CD14-positive monocyte (primary cell): Measurements from ENCODE around the gene FAXDC2. TPM values are rescaled to one million over a fixed set of nuclear protein-coding genes. Genes with fewer than 3 reads are reported as not detected.
A peak's percentile ranks its signal among the peaks of the same experiment; 100 is the strongest.

Source experiments
- DNase-seq, 3 donors: peaks; one replicate each; pipeline ENCODE4 v3.0.0-alpha.2; 2011 to 2022
- H2AFZ ChIP-seq: 2 replicates; pipeline ENCODE4 v1.6.0; 2012; ENCODE audit warnings: mild to moderate bottlenecking, low read depth, low read length, inconsistent platforms; ENCODE audit not compliant: insufficient read depth, poor library complexity, severe bottlenecking
- H3K27ac ChIP-seq, 2 donors: 1 replicate in 1 of 2; 2 replicates in 1 of 2; pipeline ENCODE4 v1.5.1; 2012 to 2013; ENCODE audit warnings: low read length in 2 of 2, control low read depth in 1 of 2, inconsistent platforms in 1 of 2, low read depth in 1 of 2, mild to moderate bottlenecking in 1 of 2
- H3K27me3 ChIP-seq, 2 donors: one replicate each; pipeline versions ENCODE4 v1.6.0 to v1.6.1; 2011 to 2013; ENCODE audit warnings: low read length in 2 of 2; ENCODE audit not compliant: control insufficient read depth in 2 of 2, insufficient read depth in 2 of 2
- H3K36me3 ChIP-seq, 2 donors: replicated peaks in 1 of 2; 1 replicate in 1 of 2; 2 replicates in 1 of 2; pipeline versions ENCODE4 v1.5.1 to v1.6.1; 2012 to 2013; ENCODE audit warnings: low read length in 2 of 2, control low read depth in 1 of 2, inconsistent platforms in 1 of 2, mild to moderate bottlenecking in 1 of 2; ENCODE audit not compliant: insufficient read depth in 2 of 2, control insufficient read depth in 1 of 2
- H3K4me1 ChIP-seq, 2 donors: 1 replicate in 1 of 2; 2 replicates in 1 of 2; pipeline versions ENCODE4 v1.5.1 to v1.6.1; 2012 to 2013; ENCODE audit warnings: low read length in 2 of 2, control low read depth in 1 of 2, inconsistent platforms in 1 of 2, mild to moderate bottlenecking in 1 of 2, moderate library complexity in 1 of 2; ENCODE audit not compliant: insufficient read depth in 2 of 2, control insufficient read depth in 1 of 2
- H3K4me2 ChIP-seq: replicated peaks from 2 replicates; pipeline ENCODE3; 2012; ENCODE audit warnings: low read length, moderate library complexity, mild to moderate bottlenecking; ENCODE audit not compliant: poor library complexity, severe bottlenecking; ENCODE audit errors: extremely low read depth
- H3K4me3 ChIP-seq, 3 experiments: fragments of 200-600 bp in 1 of 3; sonication (generic) in 1 of 3; replicated peaks in 1 of 3; 1 replicate in 2 of 3; 2 replicates in 1 of 3; pipeline ENCODE4 v1.5.1; 2011 to 2013; ENCODE audit warnings: low read length in 3 of 3, mild to moderate bottlenecking in 3 of 3, control low read depth in 2 of 3, low read depth in 2 of 3, inconsistent platforms in 1 of 3, moderate library complexity in 1 of 3
- H3K79me2 ChIP-seq: 2 replicates; pipeline ENCODE4 v1.6.0; 2012; ENCODE audit warnings: mild to moderate bottlenecking, control low read depth, inconsistent platforms, low read length, moderate library complexity; ENCODE audit not compliant: insufficient read depth
- H3K9ac ChIP-seq: 2 replicates; pipeline ENCODE4 v1.6.0; 2017; ENCODE audit warnings: low read length, mild to moderate bottlenecking; ENCODE audit not compliant: insufficient read depth, poor library complexity, severe bottlenecking
- H3K9me3 ChIP-seq, 2 donors: replicated peaks in 1 of 2; 1 replicate in 1 of 2; 2 replicates in 1 of 2; pipeline versions ENCODE4 v1.5.1 to v1.6.1; 2012 to 2013; ENCODE audit warnings: low read length in 2 of 2, control low read depth in 1 of 2; ENCODE audit not compliant: control insufficient read depth in 1 of 2, insufficient read depth in 1 of 2
- H4K20me1 ChIP-seq: 2 replicates; pipeline ENCODE4 v1.6.0; 2012; ENCODE audit warnings: mild to moderate bottlenecking, low read length, control low read depth, moderate library complexity; ENCODE audit not compliant: insufficient read depth
- H3K27ac Mint-ChIP-seq, 7 donors: one replicate each; pipeline ENCODE4 v1.8.0; 2020; ENCODE audit warnings: mild to moderate bottlenecking in 7 of 7, mixed read lengths in 7 of 7, moderate library complexity in 6 of 7, inconsistent platforms in 2 of 7
- H3K27me3 Mint-ChIP-seq, 3 donors: one replicate each; pipeline ENCODE4 v1.8.0; 2021 to 2022; ENCODE audit warnings: low read depth in 3 of 3, mild to moderate bottlenecking in 3 of 3, mixed read lengths in 3 of 3, moderate library complexity in 3 of 3, inconsistent platforms in 1 of 3
- H3K36me3 Mint-ChIP-seq, 2 donors: one replicate each; pipeline ENCODE4 v1.8.0; 2020; ENCODE audit warnings: mixed read lengths in 2 of 2, inconsistent platforms in 1 of 2, mild to moderate bottlenecking in 1 of 2
- H3K4me1 Mint-ChIP-seq: one replicate; pipeline ENCODE4 v1.8.0; 2020; ENCODE audit warnings: mild to moderate bottlenecking, mixed read lengths
- H3K4me3 Mint-ChIP-seq, 2 donors: one replicate each; pipeline ENCODE4 v1.8.0; 2020; ENCODE audit warnings: mild to moderate bottlenecking in 2 of 2, mixed read lengths in 2 of 2, moderate library complexity in 1 of 2
- H3K9me3 Mint-ChIP-seq, 7 donors: one replicate each; pipeline ENCODE4 v1.8.0; 2020 to 2022; ENCODE audit warnings: mixed read lengths in 7 of 7, mild to moderate bottlenecking in 6 of 7, moderate library complexity in 6 of 7, inconsistent platforms in 2 of 7
- WGBS: methylation state at CpG from one replicate; pipeline ENCODE4 v1.1.5; 2013; ENCODE audit warnings: missing lambda C conversion rate; ENCODE audit not compliant: insufficient coverage; 5-methylcytosine and 5-hydroxymethylcytosine counted together
- intact Hi-C, 2 donors: fragments of 100-400 bp; cut with micrococcal nuclease; formaldehyde crosslinking; loops; one replicate each; pipeline versions ENCODE4 v1.15.0 to v1.15.1; 2023
- polyA plus RNA-seq, 3 donors: library from polyadenylated mRNA; depleted of rRNA in 1 of 3; unstranded in 2 of 3; stranded (reverse) in 1 of 3; fragments of 300-500 nt in 2 of 3; fragments of >200 nt in 1 of 3; fragmentation: Illumina TruSeq in 2 of 3; gene quantifications; 1 replicate in 2 of 3; 2 replicates in 1 of 3; pipeline ENCODE4 v1.2.3, GENCODE V29; 2012 to 2021
- TF ChIP-seq, protein P1 (sequence below): fragments of 200-600 bp; IDR thresholded peaks from one replicate; pipeline ENCODE4 v1.8.0; 2022; ENCODE audit warnings: antibody characterized with exemption, mild to moderate bottlenecking

Gene FAXDC2
- polyA plus RNA-seq, 3 donors = 0.30 to 1.4 (median 0.60) TPM

DNA sequence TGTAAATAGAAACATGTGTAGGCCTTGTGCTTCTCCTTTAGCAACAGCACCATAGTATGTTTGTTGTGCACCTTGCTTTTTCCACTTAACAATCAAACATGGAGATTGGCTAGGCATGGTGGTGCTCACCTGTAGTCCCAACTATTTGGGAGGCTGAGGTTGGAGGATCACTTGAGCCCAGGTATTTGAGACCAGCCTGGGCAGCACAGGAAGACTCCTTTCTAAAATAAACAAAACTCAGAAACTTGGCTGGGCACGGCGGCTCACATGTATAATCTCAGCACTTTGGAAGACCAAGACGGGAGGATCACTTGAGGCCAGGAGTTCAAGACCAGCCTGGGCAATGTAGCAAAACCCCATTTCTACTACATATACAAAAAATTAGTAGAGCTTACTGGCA lies 948 bp upstream of the FAXDC2 start:
- peaks cover 24% of the 10 kb centered on the region for H3K4me1 Mint-ChIP-seq
- Histone ChIP-seq H3K36me3 (no peaks in the 10 kb centered on the region), H3K79me2 (no peaks in the 10 kb centered on the region), H3K9ac (no peak overlapping the region), H3K4me2 (no peak overlapping the region), H3K9me3 (no peaks in the 10 kb centered on the region), H4K20me1 (no peaks in the 10 kb centered on the region), H3K27me3 (no peaks in the 10 kb centered on the region), H3K4me3 (no peak overlapping the region), H2AFZ (peak overlapping the region; percentile 75), H3K27ac (no peak overlapping the region), H3K4me1 (peaks cover 20 to 24% of the 10 kb centered on the region in 2 donors)
- H3K4me3 Mint-ChIP-seq = no peak overlapping the region
- H3K27ac Mint-ChIP-seq = no peak overlapping the region
- WGBS = 90% methylated on average over 3 of the region's 3 CpGs
- intact Hi-C loops = loop anchor here in 1 of 2 donors (10.0 kb wide), 1 partner anchor 167 kb away; no protein-coding TSS in a partner anchor
- TF ChIP-seq, protein P1, sequence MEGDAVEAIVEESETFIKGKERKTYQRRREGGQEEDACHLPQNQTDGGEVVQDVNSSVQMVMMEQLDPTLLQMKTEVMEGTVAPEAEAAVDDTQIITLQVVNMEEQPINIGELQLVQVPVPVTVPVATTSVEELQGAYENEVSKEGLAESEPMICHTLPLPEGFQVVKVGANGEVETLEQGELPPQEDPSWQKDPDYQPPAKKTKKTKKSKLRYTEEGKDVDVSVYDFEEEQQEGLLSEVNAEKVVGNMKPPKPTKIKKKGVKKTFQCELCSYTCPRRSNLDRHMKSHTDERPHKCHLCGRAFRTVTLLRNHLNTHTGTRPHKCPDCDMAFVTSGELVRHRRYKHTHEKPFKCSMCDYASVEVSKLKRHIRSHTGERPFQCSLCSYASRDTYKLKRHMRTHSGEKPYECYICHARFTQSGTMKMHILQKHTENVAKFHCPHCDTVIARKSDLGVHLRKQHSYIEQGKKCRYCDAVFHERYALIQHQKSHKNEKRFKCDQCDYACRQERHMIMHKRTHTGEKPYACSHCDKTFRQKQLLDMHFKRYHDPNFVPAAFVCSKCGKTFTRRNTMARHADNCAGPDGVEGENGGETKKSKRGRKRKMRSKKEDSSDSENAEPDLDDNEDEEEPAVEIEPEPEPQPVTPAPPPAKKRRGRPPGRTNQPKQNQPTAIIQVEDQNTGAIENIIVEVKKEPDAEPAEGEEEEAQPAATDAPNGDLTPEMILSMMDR = no peak
- peaks cover 0 to 5% (median 2%) of the 10 kb centered on the region in 3 donors for H3K27me3 Mint-ChIP-seq
- DNase-seq = no peak
- peaks cover 0 to 2% (median 0%) of the 10 kb centered on the region in 7 donors for H3K9me3 Mint-ChIP-seq
- no peaks in the 10 kb centered on the region for H3K36me3 Mint-ChIP-seq

DNA sequence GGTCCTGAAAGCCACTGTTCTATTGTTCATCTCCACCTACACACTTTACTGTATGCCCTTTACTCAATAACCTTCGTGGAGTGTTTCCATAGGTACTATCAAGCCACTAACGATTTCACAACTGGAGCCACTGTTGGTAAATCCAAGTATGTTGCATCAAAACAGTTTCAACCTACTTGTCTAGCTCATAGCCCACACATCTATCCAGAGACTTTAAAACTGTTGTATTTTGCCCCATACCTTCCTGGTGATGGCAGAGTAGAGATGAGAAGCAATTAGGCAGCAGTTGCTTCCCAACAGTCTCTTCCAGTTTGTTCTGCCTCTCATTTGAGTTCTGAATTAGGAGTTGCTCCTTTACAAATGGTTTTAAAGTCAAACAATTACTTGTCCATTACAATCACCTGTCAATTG lies 607 bp downstream of the FAXDC2 start:
- H3K4me3 Mint-ChIP-seq = peak overlapping the region in 1 of 2 donors; percentile 94
- TF ChIP-seq, protein P1 = no peak
- H3K36me3 Mint-ChIP-seq = no peaks in the 10 kb centered on the region
- H4K20me1 ChIP-seq = no peaks in the 10 kb centered on the region
- H3K27me3 ChIP-seq = no peaks in the 10 kb centered on the region
- H3K27ac Mint-ChIP-seq = no peak overlapping the region
- H3K9me3 ChIP-seq = no peaks in the 10 kb centered on the region
- no peaks in the 10 kb centered on the region for H3K79me2 ChIP-seq
- peak overlapping the region in 1 of 3 experiments; percentile 70 for H3K4me3 ChIP-seq
- peaks cover 0 to 2% (median 0%) of the 10 kb centered on the region in 7 donors for H3K9me3 Mint-ChIP-seq
- no peak overlapping the region for H3K27ac ChIP-seq
- no peak overlapping the region for H3K9ac ChIP-seq
- DNase-seq = peak in 1 of 3 donors; percentile 25
- H3K27me3 Mint-ChIP-seq = peaks cover 0 to 2% (median 0%) of the 10 kb centered on the region in 3 donors
- peaks cover 18 to 20% of the 10 kb centered on the region in 2 donors for H3K4me1 ChIP-seq
- H3K4me1 Mint-ChIP-seq = peaks cover 23% of the 10 kb centered on the region
- H2AFZ ChIP-seq = peak overlapping the region; percentile 75
- H3K36me3 ChIP-seq = no peaks in the 10 kb centered on the region
- intact Hi-C loops = loop anchor here in 1 of 2 donors (10.0 kb wide), 1 partner anchor 165 kb away; no protein-coding TSS in a partner anchor
- H3K4me2 ChIP-seq = peak overlapping the region; percentile 68
- WGBS = no CpG with 5 or more reads among the region's 2 CpGs
